Adipose tissue (tissue), 3 donors: ENCODE results near the gene FUS. TPM values are rescaled to one million over a fixed set of nuclear protein-coding genes. Genes with fewer than 3 reads are reported as not detected.
"Not testable (repeated sequence)": the region's sequence is repeated elsewhere in the genome, so short reads cannot be mapped to it uniquely, and the experiment has no call there.

ENCODE experiments used
- H3K27ac ChIP-seq: one replicate; pipeline ENCODE4 v1.5.1; 2013; ENCODE audit warnings: low read depth, low read length
- WGBS, 3 donors: extraction: QIAGEN DNeasy Blood & Tissue Kit; methylation state at CpG; one replicate each; pipeline ENCODE4 v1.1.7; 2013; 5-methylcytosine and 5-hydroxymethylcytosine counted together
- polyA plus RNA-seq, 3 donors: library from polyadenylated mRNA; stranded (reverse); fragments of 200-250 nt; gene quantifications; one replicate each; pipeline ENCODE4 v1.2.3, GENCODE V29; 2013
- donor health status: healthy with polysubstance abuse.
- donor health status: Bipolar disorder and iron deficiency.
- donor health status: healthy.

The FUS gene
- polyA plus RNA-seq, 3 donors = 79.6 to 236 (median 213) TPM

GRCh38 chr16:31195861-31196260 lies 15.9 kb downstream of the FUS start:
- 95 to 96% (median 96%) methylated on average over 11 of the region's 11 CpGs for WGBS, 3 donors
- H3K27ac ChIP-seq = not testable (repeated sequence)

GRCh38 chr16:31196324-31197088 lies 16.6 kb downstream of the FUS start:
- H3K27ac ChIP-seq = no peak overlapping the region
- 71 to 88% (median 73%) methylated on average over 17 of the region's 17 CpGs for WGBS, 3 donors

GRCh38 chr16:31198207-31198882 lies 18.4 kb downstream of the FUS start:
- 60 to 72% (median 64%) methylated on average over 7 of the region's 7 CpGs for WGBS, 3 donors
- no peak overlapping the region for H3K27ac ChIP-seq

DNA sequence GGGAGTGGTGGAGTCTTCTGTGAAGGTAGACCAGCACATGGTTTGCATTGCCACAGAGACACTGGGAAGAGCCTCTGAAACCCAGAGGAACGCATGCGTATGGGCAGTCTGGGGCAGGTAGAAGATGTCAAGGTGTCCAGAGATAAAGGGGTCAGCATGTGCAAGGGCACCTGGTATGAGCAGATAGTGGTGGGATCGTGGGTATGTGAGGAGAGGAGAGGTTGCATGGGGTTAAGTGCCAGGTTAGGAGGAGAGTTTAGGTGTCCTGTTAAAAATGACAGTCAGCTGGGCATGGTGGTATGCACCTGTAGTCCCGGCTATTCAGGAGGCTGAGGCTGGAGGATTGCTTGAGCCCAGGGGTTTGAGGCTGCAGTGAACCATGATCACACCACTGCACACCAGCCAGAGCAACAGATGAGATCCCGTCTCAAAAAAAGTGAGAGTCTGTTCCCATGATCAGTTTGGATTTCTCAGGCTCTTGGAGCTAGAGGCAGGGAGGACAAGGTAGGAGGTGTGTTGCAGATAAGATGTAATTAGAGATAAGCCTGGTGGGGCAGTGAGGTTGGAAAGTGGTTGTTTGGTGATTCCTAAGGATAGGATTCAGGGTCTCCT lies 19.6 kb downstream of the FUS start:
- 89 to 92% (median 92%) methylated on average over 5 of the region's 5 CpGs for WGBS, 3 donors
- no peak overlapping the region for H3K27ac ChIP-seq

- H3K27ac ChIP-seq = not testable (repeated sequence)
- WGBS, 3 donors = 88 to 91% (median 90%) methylated on average over 8 of the region's 8 CpGs
Observed at GRCh38 chr16:31200111-31200510, 20.2 kb downstream of the FUS start.

DNA sequence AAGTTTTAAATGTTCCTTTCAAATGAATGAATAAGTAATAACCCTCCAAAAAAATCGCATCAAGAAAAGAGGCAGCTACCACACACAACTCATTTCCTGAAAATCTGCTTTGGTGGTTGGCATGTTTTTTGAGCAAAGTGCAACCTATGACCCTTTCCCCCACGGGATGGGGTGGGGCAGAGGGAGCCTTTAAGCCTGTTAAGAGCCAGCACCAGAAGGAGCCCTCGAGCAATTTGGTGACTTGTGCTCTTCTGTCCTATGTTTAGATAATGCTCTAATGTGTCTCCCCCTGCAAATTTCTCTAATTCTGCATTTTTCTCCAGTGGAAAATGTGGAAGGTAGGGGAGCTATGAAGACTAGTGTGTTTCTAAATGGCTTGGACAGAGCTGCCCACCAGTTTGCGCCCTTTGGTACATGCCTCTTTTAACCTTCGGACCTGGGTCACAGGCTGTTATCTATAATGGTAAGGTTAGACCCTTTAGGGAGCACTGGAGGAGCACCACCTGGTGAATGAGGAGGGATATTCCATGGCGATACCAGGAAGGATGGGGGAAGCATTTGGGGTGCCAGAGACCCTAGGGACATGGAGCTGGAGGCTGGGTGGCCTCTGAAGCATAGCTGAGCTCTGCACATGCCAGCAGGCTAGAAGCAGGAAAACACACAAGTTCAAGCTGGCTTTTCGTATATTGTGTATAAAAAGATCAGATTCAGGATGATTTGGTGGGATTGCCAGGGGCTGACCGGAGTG lies 21.1 kb downstream of the FUS start:
- 49 to 67% (median 53%) methylated on average over 8 of the region's 8 CpGs for WGBS, 3 donors
- H3K27ac ChIP-seq = no peak overlapping the region

- 15 to 20% (median 17%) methylated on average over 33 to 35 of the region's 35 CpGs for WGBS, 3 donors
Observed at GRCh38 chr16:31201582-31202413, 21.9 kb downstream of the FUS start.

DNA sequence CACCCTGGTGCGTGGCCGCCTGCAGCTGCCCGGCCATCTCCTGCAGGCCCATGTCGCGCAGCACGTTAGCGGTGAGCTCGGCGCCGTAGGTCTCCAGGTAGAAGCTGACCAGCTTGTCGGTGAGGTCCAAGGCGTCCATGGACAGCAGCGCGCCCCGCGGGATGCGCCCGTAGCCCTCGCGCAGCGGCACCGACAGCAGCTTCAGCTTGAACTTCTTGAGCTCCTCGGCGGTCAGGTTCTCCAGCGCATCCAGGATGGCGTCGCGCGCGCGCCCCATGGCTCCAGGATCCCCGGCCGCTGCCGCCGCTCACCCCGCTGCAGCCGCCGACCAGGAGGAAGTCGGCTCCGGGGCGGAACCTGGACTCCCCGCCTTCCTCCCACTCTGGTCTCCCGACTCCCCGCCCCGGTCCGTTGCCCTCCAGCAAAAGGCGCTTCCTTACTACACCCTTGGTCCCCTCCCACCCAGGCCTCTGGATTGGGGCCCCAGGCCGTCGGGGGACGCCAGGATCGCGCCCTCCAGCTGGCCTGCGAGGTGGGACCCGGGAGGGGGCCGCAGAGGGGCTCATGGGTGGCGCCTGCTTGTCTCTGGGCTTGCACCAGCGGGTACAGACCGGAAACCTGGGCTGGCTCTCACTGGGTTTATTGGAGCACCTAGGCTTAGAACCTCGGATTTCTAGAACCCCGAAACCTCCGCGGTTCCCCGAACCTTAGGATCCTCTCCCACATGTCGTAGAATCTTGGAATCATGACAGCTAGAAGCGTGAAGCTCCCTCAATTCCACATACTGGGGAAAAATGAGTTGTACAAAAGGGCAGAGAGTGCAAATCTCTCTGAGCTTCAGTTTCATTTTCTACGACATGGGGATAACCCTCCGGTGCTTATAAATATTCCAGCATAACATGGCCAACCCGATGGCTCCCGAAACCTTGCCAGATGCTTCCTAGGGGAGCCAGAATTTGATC lies 22.8 kb downstream of the FUS start, which contains the start of gene PYCARD:
PYCARD (minus strand) TSS at position 347 of the 962 bp plus-strand sequence; CDS start at position 277, 70 bp downstream.
- peak within 1 kb of the TSS; percentile 6 for H3K27ac ChIP-seq
- 3 to 21% (median 3%) methylated on average over 42 to 69 of the region's 69 CpGs for WGBS, 3 donors

More at GRCh38 chr16:31201582-31202413, 21.9 kb downstream of the FUS start:
- H3K27ac ChIP-seq = no peak overlapping the region

- H3K27ac ChIP-seq = no peak overlapping the region
- 80 to 89% (median 81%) methylated on average over 9 of the region's 9 CpGs for WGBS, 3 donors
Observed at GRCh38 chr16:31204871-31205666, 25.1 kb downstream of the FUS start.

- 38 to 56% (median 52%) methylated on average over 6 of the region's 6 CpGs for WGBS, 3 donors
- H3K27ac ChIP-seq = no peak overlapping the region
Observed at GRCh38 chr16:31206776-31207175, 26.8 kb downstream of the FUS start.

DNA sequence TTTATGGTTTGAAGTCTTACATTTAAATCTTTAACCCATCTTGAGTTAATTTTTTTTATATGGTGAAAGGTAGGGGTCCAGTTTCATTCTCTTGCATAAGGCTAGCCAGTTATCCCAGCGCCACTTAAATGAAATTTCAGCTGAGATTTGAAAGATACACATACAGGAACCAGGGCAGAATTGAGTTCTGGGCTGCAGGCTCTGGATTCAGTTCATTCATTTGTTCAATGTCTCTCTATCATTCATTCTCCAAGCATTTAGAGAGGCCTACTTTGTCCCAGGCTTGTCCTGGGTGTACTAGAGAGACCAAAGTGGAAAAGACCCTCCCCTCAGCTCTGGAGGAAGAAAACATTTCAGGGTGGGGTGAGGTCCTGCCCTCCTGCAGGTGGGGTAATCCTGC lies 33.4 kb downstream of the FUS start:
- H3K27ac ChIP-seq = no peak overlapping the region
- 88 to 100% (median 95%) methylated on average over 1 of the region's 1 CpG for WGBS, 3 donors

DNA sequence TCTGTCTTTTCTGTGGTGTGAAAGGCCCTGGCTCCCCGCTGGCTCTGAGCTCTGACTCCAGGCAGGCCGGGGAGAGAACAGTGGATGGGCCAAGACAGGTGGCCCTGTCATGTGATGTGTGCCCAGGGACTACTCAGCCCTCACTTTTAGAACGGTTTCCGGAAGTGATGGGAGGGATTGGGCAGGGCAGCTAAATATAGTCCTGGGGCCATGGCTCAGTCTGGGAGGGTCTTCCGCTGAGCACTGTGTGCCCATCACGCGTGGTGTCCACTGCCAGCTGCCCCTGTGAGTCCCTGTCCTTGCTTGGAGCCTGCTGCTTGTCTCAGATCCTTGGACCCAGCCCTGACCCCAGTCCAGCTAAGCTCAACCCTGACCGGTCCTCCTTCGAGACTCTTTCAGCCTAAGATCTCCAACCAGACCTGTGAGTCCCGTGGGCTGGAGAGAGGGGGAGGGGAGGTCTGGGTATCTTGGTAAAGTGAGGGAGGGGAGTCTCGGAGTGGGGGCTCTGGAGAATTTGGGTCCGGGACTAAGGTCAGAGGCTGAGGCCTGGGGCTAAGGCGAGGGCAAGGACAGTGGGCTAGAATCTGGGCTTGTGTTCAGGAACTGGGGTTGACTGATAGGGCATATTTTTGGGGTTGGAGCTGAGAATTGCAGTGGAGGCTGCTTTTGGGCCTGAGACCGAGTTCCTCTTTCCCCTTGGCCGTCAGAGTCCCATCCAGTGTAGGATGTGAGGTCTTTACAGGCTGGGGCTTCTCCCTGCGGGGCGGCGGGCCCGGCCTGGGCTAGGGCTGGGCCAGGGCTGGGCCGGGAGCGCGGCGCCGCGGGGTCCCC lies 34.2 kb downstream of the FUS start, which contains the start of gene TRIM72:
TRIM72 (plus strand) TSS at position 243 of the 831 bp plus-strand sequence. CDS start 620 bp downstream, outside the sequence.
- WGBS, 3 donors = 67 to 70% (median 67%) methylated on average over 17 to 25 of the region's 25 CpGs
- H3K27ac ChIP-seq = no peak within 1 kb of the TSS

GRCh38 chr16:31214708-31215286 lies 34.9 kb downstream of the FUS start:
- no peak overlapping the region for H3K27ac ChIP-seq
- 3 to 14% (median 13%) methylated on average over 49 to 58 of the region's 58 CpGs for WGBS, 3 donors

DNA sequence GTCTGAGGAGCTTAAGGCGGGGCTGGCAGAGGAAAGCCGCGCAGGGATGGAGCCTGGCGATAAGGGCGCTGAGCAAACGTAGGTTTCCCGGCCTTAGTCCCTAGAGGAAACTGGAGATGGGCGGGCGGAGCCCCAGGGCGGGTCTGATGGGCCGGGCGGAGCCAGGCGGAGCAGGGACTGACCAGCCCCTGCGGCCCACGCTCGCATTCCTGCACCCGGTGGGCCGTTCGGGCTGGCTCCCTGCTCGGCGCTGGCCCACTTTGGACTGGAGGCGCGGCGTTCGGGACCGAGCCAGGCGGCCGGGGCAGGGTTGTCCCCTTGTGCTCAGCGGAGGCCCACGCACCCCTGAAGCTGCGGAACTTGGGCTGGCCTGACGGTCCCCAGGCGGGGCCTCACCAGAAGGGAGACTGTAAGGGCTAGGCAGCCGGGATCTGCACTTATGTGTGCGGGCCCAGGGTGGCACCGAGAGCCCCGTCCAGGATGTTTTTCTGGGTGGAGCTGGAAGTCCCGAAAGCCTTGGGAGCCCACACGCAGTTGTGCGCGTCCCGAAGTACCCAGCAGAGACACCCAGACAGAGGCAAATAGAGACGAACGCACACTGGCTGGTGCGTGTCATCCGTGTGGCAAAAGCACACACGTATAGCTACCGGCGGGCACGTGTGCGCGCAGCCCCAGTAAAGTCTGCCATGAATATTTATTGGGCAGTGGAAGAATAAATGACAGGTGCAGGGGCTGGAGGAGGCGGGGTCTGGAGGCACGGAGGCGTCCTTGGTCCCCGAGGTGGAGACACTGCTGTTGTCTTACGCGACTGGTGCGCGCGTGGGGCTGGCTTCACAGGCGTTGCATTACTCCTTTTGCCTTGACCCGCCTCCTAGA lies 35.6 kb downstream of the FUS start:
- H3K27ac ChIP-seq = no peak overlapping the region
- 0 to 1% (median 1%) methylated on average over 60 to 63 of the region's 63 CpGs for WGBS, 3 donors
